Fibroblast of skin of back (primary cell): ENCODE measurements around the gene CCDC116. TPM values are rescaled to one million over a fixed set of nuclear protein-coding genes. Genes with fewer than 3 reads are reported as not detected.
"Not testable (repeated sequence)": the region's sequence is repeated elsewhere in the genome, so short reads cannot be mapped to it uniquely, and the experiment has no call there.

Source experiments
- DNase-seq: peaks from one replicate; pipeline ENCODE4 v3.0.0-alpha.2; 2013
- polyA plus RNA-seq, 2 experiments: library from polyadenylated mRNA; unstranded; fragments of 120-200 nt; gene quantifications; one replicate each; pipeline ENCODE4 v1.2.1, GENCODE V29; 2013; ENCODE audit not compliant: insufficient read length in 2 of 2

CCDC116 gene, protein sequence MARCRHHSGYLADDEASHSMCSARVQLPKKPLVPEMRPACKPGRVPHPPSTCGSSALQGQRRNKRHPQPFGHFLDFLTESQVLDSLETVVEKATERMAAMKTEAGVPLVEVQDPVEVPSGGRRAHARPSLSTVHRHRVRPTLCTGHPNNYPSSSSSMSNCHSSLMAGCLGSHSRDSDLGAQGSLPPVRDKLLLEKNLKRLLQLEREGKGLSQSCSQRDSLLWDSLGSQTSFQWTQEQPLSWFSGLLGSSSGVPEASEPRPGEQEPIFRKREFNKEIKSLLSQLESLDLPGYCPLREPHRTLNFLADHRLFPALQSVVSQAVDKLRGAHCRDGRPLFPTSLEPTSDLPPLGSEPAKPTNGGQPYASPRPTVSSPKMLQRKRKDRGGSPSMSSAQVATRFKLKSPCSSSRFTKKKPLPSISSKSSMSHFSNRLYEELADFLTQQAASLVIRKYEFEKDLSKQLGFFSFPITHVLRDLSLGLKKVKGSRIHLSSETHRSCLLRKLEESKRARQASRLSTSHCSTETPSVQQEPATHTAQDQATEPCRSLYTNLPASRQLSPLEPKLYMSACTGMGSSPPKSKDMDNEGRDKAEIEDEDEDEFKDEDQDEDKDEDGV
- polyA plus RNA-seq (2013, experiment 1 of 2; ENCODE audit: insufficient read length) = 0.17 TPM
- 0.14 TPM for polyA plus RNA-seq (2013, experiment 2 of 2; ENCODE audit: insufficient read length)

DNA sequence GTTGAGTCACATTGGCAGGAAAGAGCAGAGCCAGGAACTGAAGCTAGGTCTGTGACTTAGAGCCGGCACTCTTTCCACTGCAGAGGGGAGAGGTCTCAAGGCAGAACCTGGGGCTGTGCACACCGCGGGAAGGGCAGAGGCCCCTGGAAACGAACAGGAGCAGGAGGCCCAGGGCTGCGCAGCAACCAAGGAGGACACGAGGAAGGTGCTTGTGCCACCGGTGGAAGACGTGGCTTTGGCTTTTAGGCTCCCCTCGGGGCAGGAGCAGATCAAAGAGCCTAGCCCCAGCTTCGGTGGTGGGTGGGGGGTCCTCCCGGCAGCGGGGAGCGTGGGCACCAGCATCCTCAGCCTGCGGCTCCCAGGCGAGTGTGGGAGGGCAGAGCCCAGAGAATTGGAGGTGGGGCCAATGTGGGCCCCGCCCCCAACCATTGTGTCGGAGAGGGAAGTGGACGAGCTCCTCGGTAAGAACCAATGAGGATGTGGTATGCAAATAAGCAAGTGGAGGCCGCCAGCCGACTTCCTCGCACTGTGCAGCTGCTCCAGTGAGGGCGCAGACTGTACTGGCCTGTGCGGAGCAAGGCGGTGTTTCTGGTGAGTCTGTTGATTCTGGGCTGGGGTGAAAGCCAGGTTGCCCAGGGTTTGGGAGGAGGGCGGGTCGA, at the start of gene CCDC116:
CCDC116 (plus strand) TSS at position 524 of the 659 bp plus-strand sequence. CDS start 422 bp downstream, outside the sequence.
- no peak for DNase-seq

GRCh38 chr22:21582801-21583740, 49.5 kb upstream of the CCDC116 start:
- no peak for DNase-seq

- no peak for DNase-seq
These were observed 47.2 kb upstream of the CCDC116 start for GRCh38 chr22:21585389-21585788.

- DNase-seq = no peak
These were observed 44.6 kb upstream of the CCDC116 start for GRCh38 chr22:21587803-21588611.

DNA sequence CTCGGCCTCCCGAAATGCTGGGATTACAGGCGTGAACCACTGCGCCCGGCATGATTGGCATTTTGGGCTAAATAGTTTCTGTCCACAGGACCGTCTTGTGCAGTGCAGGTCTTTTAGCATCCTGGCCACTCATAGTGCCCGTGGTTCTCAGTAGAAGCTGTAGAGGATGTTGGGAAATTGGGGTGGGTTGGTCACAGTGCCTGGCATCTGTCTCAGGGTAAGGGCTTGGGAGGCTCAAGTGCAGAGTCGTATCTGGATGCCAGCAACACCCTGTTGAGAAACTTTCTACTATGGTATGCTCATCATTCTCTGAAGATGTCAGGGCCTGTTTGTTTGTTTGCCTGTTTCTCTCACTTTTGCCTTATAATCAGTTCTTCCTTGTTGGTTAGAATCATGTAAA, 43.2 kb upstream of the CCDC116 start:
- DNase-seq = no peak

- DNase-seq = no peak
These were observed 41.5 kb upstream of the CCDC116 start for GRCh38 chr22:21590809-21591641.

DNA sequence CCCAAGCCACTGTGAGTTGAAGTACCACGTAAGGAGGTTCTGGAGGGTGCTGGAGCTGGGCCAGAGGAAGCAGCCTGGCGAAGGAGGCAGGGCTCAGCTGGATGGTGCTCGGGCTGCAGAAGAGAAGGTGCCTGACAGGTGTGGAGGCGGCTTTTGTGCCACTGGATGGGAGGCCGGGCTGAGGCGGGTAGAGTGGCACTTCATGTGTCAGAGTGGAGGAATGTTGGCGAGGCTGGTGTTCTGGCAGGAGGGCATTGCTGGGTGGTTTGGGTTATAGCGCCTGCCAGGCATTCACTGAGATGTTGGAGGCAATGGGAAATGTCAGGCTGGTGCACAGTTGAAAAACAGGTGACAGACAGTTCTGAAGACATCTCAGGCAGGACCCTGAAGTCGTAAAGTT, 40.9 kb upstream of the CCDC116 start:
- DNase-seq = no peak

GRCh38 chr22:21592422-21592821, 40.1 kb upstream of the CCDC116 start:
- DNase-seq = no peak

- DNase-seq = no peak
These were observed 38.9 kb upstream of the CCDC116 start for GRCh38 chr22:21593406-21594232.

DNA sequence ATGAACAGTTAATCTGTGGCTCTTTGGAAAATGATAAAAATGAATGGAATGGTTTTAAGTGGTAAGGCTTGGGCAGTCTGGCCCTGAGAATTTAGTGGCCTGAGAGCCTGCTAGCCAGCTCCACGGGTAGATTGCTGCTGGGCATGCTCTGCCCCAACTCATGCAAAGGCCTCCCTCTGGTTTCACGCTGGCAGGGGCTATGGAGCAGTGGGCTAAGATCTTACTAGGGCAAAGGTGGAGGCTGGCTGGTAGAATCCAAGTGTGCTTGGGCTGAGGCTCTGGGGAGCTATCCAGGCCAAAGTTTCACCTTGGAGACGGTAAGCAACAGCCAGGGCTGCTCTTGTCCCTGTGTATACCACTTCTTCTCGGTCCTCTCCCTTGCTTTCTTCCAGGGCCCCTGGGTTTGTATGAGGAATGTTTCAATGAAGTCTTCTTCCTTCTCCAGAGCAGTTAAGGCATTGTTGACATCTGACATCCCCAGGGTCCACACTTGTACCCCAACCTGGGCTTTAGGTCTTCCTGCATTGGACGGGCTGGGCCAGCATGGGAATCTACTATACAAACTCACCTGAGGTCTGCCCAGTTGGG, 37.6 kb upstream of the CCDC116 start:
- DNase-seq = no peak

DNA sequence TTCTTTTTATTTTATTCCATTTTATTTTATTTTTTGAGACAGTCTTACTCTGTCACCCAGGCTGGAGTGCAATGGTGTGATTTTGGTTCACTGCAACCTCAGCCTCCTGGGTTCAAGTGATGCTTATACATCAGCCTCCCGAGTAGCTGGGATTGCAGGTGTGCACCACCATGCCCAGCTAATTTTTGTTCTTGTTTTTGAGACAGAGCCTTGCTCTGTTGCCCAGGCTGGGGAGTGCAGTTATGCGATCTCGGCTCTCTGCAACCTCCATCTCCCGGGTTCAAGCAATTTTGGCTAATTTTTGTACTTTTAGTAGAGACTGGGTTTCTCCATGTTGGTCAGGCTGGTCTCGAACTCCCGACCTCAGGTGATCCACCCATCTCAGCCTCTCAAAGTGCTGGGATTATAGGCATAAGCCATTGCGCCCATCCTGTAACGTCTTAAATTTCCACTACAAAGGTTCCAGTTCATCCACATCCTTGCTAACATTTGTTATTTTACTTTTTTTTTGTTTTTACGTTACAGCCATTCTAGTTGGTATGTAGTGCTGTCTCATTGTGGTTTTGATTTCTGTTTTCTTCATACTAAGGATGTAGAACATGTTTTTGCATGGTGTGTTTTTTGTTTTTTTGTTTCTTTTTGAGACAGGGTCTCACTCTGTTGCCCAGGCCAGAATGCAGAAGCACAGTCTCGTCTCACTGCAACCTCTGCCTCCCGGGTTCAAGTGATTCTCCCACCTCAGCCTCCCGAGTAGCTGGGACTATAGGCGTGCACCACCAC, 36.0 kb upstream of the CCDC116 start:
- DNase-seq = not testable (repeated sequence)

DNA sequence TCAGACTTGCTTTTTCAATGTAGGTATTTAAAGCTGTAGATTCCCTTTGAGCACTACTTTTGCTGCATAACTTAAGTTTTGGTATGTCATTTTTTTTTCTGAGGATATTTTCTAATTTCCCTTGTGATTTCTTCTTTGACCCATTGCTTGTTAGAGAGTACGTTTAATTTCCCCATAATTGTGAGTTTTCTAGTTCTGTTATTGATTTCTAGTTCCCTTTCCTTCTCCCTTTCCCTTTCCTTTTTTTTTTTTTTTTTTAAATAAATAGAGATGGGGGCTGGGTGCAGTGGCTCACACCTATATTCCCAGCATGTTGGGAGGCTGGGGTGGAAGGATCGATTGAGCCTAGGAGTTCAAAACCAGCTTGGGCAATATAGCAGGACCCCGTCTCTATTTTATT, 34.3 kb upstream of the CCDC116 start:
- DNase-seq = no peak

DNA sequence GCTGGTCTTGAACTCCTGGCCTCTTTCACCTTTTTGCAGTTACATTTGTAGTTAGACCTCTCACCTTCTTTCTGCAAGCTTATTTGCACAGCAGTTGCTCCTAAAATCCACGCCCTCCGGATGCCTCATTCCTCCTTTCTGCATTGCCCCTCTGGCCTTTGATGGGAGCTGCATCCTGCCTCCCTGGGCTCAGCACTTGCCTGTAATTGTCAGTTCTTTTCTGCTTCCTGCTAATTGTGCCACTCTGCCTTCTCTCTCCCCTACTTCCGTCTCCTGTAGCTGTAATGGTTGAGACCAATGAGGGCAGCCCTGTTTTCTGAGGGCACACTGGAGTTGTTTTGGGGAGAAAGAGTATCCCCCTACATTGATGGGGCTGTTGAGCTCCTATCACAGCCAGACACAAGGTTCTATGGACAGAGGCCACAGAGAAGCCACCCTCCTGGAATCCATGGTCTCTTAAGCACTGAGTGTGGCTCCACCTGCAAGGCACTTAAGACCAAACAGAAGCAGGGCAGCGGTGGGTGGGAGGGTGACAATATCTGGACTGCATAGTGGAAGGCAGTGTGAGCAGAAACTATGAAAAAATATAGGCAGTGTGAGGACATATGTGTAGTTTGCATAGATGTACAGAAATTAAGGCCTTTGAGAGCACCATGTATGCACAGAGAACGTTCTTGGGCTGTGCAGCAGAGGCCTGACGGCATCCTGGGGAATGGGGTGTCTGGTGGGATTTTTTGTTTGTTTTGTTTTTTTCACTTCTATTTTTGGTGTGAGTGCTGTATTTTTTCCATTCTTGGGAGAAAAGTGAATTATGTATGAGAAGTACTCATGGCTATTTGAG, 33.3 kb upstream of the CCDC116 start:
- DNase-seq = no peak

GRCh38 chr22:21602579-21602978, 30.0 kb upstream of the CCDC116 start:
- no peak for DNase-seq

GRCh38 chr22:21603973-21604372, 28.6 kb upstream of the CCDC116 start:
- DNase-seq = no peak

- DNase-seq = no peak
These were observed 26.5 kb upstream of the CCDC116 start for GRCh38 chr22:21605887-21606564.

- DNase-seq = no peak
These were observed 25.8 kb upstream of the CCDC116 start for GRCh38 chr22:21606775-21607174.
